ENCODE data around the gene SAC3D1.

DNA sequence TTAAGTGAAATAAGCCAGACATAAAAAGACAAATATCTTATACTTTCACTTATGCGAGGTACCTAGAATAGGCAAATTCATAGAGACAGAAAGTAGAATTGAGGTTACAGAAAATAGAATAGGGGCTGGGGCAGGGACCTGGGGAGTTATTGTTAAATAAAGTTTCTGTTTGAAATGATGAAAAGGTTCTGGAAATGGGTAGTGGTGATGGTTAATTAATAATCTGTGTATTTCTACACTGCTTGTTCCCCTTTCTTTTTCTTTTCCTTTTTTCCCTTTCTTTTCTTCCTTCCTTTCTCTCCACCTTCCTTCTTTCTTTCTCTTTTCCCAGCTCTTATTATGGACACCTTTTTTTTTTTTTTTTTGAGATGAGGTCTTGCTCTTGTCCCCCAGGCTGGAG is 14.5 kb downstream of the SAC3D1 start:
- TF ChIP-seq, protein P1, sequence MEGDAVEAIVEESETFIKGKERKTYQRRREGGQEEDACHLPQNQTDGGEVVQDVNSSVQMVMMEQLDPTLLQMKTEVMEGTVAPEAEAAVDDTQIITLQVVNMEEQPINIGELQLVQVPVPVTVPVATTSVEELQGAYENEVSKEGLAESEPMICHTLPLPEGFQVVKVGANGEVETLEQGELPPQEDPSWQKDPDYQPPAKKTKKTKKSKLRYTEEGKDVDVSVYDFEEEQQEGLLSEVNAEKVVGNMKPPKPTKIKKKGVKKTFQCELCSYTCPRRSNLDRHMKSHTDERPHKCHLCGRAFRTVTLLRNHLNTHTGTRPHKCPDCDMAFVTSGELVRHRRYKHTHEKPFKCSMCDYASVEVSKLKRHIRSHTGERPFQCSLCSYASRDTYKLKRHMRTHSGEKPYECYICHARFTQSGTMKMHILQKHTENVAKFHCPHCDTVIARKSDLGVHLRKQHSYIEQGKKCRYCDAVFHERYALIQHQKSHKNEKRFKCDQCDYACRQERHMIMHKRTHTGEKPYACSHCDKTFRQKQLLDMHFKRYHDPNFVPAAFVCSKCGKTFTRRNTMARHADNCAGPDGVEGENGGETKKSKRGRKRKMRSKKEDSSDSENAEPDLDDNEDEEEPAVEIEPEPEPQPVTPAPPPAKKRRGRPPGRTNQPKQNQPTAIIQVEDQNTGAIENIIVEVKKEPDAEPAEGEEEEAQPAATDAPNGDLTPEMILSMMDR (conservative IDR thresholded peaks at IDR 0.05; ENCODE audit: low read depth, low read length) = no peak
- TF ChIP-seq EZH2 (IDR thresholded peaks at IDR 0.05; ENCODE audit: low read length, unreplicated experiment) (no peak), EZH2phosphoT487 (IDR thresholded peaks at IDR 0.05; ENCODE audit: borderline replicate concordance, low read length) (no peak)
